Activated CD8-positive, alpha-beta memory T cell treated with anti-CD3 and anti-CD28 coated beads for 1 hour (primary cell): ENCODE data around the gene IL26.

ENCODE experiments used
- DNase-seq, 2 donors: peaks; one replicate each; pipeline ENCODE4 v3.0.0-alpha.2; 2020; ENCODE audit warnings: low read depth in 1 of 2; ENCODE audit errors: extremely low read depth in 1 of 2

IL26 gene

GRCh38 chr12:68159681-68160304 lies 65.8 kb downstream of the IL26 start, which contains the start of gene IFNG:
TSS of gene IFNG (minus strand) at chr12:68159740. CDS start at chr12:68159615, 125 bp downstream.
- DNase-seq = no peak

- DNase-seq = no peak
Observed at GRCh38 chr12:68158432-68158831, 67.2 kb downstream of the IL26 start.

DNA sequence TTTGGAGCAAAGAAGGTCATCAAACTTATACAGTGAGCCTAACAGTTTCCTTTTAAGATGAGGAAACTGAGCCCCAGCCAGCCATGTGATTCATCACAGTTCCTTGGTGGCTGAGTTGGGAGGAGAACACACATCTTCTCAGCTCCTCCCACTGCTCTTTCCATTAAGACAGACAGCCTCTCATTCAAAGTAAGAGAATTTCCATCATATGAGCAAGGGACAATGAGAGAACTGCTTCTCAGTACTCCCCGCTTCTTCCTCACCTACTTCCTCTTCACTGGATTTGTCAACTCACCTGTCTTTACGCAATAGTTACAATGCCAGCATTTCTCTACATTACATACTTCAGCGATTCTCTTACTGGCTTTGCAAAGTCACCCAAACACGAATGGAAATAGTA lies 68.2 kb downstream of the IL26 start:
- no peak for DNase-seq

GRCh38 chr12:68156636-68157035 lies 69.0 kb downstream of the IL26 start:
- DNase-seq = no peak

DNA sequence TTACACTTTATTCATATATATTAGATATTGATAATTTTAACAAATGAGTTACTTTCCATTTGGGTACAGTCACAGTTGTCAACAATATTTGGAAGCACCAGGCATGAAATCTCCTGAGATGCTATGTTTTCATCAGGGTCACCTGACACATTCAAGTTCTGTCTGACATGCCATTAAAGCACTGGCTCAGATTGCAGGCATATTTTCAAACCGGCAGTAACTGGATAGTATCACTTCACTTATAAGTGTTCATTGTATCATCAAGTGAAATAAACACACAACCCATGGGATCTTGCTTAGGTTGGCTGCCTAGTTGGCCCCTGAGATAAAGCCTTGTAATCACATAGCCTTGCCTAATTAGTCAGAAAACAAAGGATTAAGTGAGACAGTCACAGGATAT lies 70.8 kb downstream of the IL26 start:
- no peak for DNase-seq
